Neural progenitor cell (in vitro differentiated cells): ENCODE data around the gene MR1. TPM values are rescaled to one million over a fixed set of nuclear protein-coding genes. Genes with fewer than 3 reads are reported as not detected.

Experiments
- DNase-seq: peaks from one replicate; pipeline ENCODE4 v3.0.0-alpha.2; 2016; ENCODE audit warnings: low spot score
- H2AFZ ChIP-seq: fragments of 200-600 bp; sonication (generic); replicated peaks from 2 replicates; pipeline ENCODE4 v1.6.1; 2016; ENCODE audit warnings: antibody characterized with exemption
- H3F3A ChIP-seq: fragments of 200-600 bp; sonication (generic); 2 replicates; pipeline ENCODE4 v1.6.1; 2016; ENCODE audit warnings: antibody characterized with exemption, low read depth
- H3K27ac ChIP-seq: fragments of 200-600 bp; sonication (generic); 2 replicates; pipeline ENCODE4 v1.5.1; 2016; ENCODE audit warnings: mild to moderate bottlenecking
- H3K27me3 ChIP-seq: fragments of 200-600 bp; sonication (generic); 2 replicates; pipeline ENCODE4 v1.6.1; 2016; ENCODE audit warnings: mild to moderate bottlenecking, moderate library complexity
- H3K36me3 ChIP-seq: fragments of 200-600 bp; sonication (generic); 2 replicates; pipeline ENCODE4 v1.5.1; 2016
- H3K4me1 ChIP-seq: fragments of 200-600 bp; sonication (generic); 2 replicates; pipeline ENCODE4 v1.6.1; 2016; ENCODE audit warnings: mixed run types
- H3K4me2 ChIP-seq: fragments of 200-600 bp; sonication (generic); 2 replicates; pipeline ENCODE4 v1.6.1; 2016
- H3K4me3 ChIP-seq: fragments of 200-600 bp; sonication (generic); 2 replicates; pipeline ENCODE4 v1.5.1; 2016
- H3K79me2 ChIP-seq: fragments of 200-600 bp; sonication (generic); 2 replicates; pipeline ENCODE4 v1.6.1; 2016; ENCODE audit warnings: low read depth
- H3K9ac ChIP-seq: fragments of 200-600 bp; sonication (generic); 2 replicates; pipeline ENCODE4 v1.6.1; 2016
- H3K9me3 ChIP-seq: fragments of 200-600 bp; sonication (generic); 2 replicates; pipeline ENCODE4 v1.5.1; 2016; ENCODE audit warnings: low read depth
- H4K20me1 ChIP-seq: fragments of 200-600 bp; sonication (generic); 2 replicates; pipeline ENCODE4 v1.6.1; 2016; ENCODE audit warnings: low read depth
- H3K27ac Mint-ChIP-seq: 3 replicates; pipeline ENCODE4 v1.8.0; 2021; ENCODE audit warnings: mixed read lengths
- H3K27me3 Mint-ChIP-seq: 2 replicates; pipeline ENCODE4 v1.8.0; 2022; ENCODE audit warnings: low read depth, mild to moderate bottlenecking, inconsistent platforms, moderate library complexity, mixed read lengths; ENCODE audit not compliant: insufficient read depth
- H3K36me3 Mint-ChIP-seq: 3 replicates; pipeline ENCODE4 v1.8.0; 2021; ENCODE audit warnings: mixed read lengths
- H3K4me1 Mint-ChIP-seq: 3 replicates; pipeline ENCODE4 v1.8.0; 2021; ENCODE audit warnings: mixed read lengths
- H3K4me3 Mint-ChIP-seq: 3 replicates; pipeline ENCODE4 v1.8.0; 2021; ENCODE audit warnings: mild to moderate bottlenecking, moderate library complexity, mixed read lengths
- H3K9me3 Mint-ChIP-seq: 3 replicates; pipeline ENCODE4 v1.8.0; 2020; ENCODE audit warnings: mixed read lengths
- CTCF ChIP-seq: fragments of 200-600 bp; sonication (generic); IDR thresholded peaks from 2 replicates; pipeline ENCODE4 v1.5.1; 2017; ENCODE audit warnings: antibody characterized with exemption, mild to moderate bottlenecking
- EZH2 ChIP-seq: fragments of 200-600 bp; sonication (generic); IDR thresholded peaks from 2 replicates; pipeline ENCODE4 v1.6.1; 2017; ENCODE audit warnings: antibody characterized with exemption, mild to moderate bottlenecking, moderate library complexity
- EZH2phosphoT487 ChIP-seq: fragments of 200-600 bp; sonication (generic); IDR thresholded peaks from 2 replicates; pipeline ENCODE4 v1.6.1; 2017; ENCODE audit warnings: antibody characterized with exemption
- total RNA-seq: library from RNA; depleted of rRNA; stranded (reverse); fragments of >200 nt; gene quantifications from 2 replicates; pipeline ENCODE4 v1.2.3, GENCODE V29; 2015; ENCODE audit warnings: low replicate concordance

The MR1 gene
- total RNA-seq, 1 donor from 2014 or later: not detected

DNA sequence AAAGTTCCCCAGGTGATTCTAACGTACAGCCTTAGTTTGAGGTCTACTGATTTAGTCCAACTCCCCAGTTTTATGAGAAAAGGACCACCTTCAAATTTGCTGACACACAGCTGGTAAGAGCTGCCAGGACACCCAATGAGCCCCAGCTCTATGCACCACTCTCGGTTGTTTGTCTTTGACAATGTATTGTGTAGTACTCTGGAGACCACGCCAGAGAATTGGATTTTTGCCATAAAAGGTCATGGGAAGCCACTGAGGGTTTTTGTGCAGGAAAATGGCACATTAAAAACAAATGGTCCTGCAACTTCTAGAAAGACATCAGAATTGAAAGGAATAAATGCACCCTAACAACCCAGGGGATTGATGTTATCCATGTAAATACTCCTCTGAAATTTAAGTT, 47.6 kb downstream of the MR1 start:
- no peak overlapping the region for H3K4me3 Mint-ChIP-seq
- Histone ChIP-seq H3K79me2 (no peaks in the 10 kb centered on the region), H3K36me3 (no peaks in the 10 kb centered on the region), H3F3A (peaks cover 10% of the 10 kb centered on the region), H3K27me3 (peaks cover 5% of the 10 kb centered on the region), H3K4me2 (no peak overlapping the region), H2AFZ (no peak overlapping the region), H3K9ac (no peak overlapping the region), H3K4me3 (no peak overlapping the region), H3K4me1 (peaks cover 20% of the 10 kb centered on the region), H3K9me3 (no peaks in the 10 kb centered on the region), H3K27ac (no peak overlapping the region), H4K20me1 (no peaks in the 10 kb centered on the region)
- H3K36me3 Mint-ChIP-seq: no peaks in the 10 kb centered on the region
- peaks cover 32% of the 10 kb centered on the region for H3K4me1 Mint-ChIP-seq
- TF ChIP-seq EZH2phosphoT487: no peak
- no peak for TF ChIP-seq EZH2
- no peak for TF ChIP-seq CTCF
- DNase-seq: no peak
- peaks cover 8% of the 10 kb centered on the region for H3K27me3 Mint-ChIP-seq
- H3K9me3 Mint-ChIP-seq: no peaks in the 10 kb centered on the region
- no peak overlapping the region for H3K27ac Mint-ChIP-seq

GRCh38 chr1:181083842-181084605, 50.2 kb downstream of the MR1 start:
- no peaks in the 10 kb centered on the region for H3K9me3 Mint-ChIP-seq
- no peaks in the 10 kb centered on the region for H3K36me3 Mint-ChIP-seq

DNA sequence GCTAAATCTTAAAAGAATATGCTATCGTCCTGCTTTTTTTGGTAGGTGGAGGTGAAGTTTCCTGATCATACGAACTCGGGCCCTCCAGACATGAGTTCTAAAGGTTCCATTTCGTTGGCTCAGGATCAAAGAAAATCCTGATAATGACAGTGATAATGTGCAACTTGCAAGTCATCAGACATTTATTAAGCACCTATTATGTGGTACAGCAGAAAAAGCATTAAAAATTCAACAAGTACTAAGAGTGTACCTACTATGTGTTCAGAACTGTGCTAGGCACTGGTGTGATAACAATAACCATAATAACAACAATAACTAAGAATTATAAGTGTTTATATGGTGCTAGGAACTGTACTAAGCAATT, 50.8 kb downstream of the MR1 start:
- Mint-ChIP-seq H3K27me3 (peaks cover 10% of the 10 kb centered on the region), H3K4me3 (no peak overlapping the region), H3K36me3 (no peaks in the 10 kb centered on the region), H3K9me3 (no peaks in the 10 kb centered on the region), H3K27ac (no peak overlapping the region), H3K4me1 (peaks cover 20% of the 10 kb centered on the region)
- Histone ChIP-seq H2AFZ (no peak overlapping the region), H3F3A (peaks cover 10% of the 10 kb centered on the region), H3K79me2 (peaks cover 7% of the 10 kb centered on the region), H4K20me1 (peaks cover 8% of the 10 kb centered on the region), H3K27me3 (peaks cover 20% of the 10 kb centered on the region), H3K27ac (no peak overlapping the region), H3K36me3 (no peaks in the 10 kb centered on the region), H3K4me1 (no peaks in the 10 kb centered on the region), H3K9me3 (no peaks in the 10 kb centered on the region), H3K4me3 (no peak overlapping the region), H3K4me2 (no peak overlapping the region), H3K9ac (no peak overlapping the region)
- TF ChIP-seq CTCF (no peak), EZH2 (no peak), EZH2phosphoT487 (no peak)
- DNase-seq: no peak

More at GRCh38 chr1:181083842-181084605, 50.2 kb downstream of the MR1 start:
- TF ChIP-seq CTCF: peak; percentile 50
- TF ChIP-seq EZH2: no peak
- DNase-seq: peak; percentile 69
- no peak overlapping the region for H3K4me3 Mint-ChIP-seq
- no peak overlapping the region for H3K4me2 ChIP-seq
- no peak overlapping the region for H3K27ac Mint-ChIP-seq
- H3K79me2 ChIP-seq: peaks cover 4% of the 10 kb centered on the region
- H2AFZ ChIP-seq: no peak overlapping the region
- no peaks in the 10 kb centered on the region for H3K4me1 ChIP-seq
- no peak overlapping the region for H3K27ac ChIP-seq
- peaks cover 10% of the 10 kb centered on the region for H3K27me3 Mint-ChIP-seq
- H3K4me3 ChIP-seq: no peak overlapping the region
- peaks cover 10% of the 10 kb centered on the region for H3F3A ChIP-seq
- H3K4me1 Mint-ChIP-seq: peaks cover 25% of the 10 kb centered on the region
- peaks cover 4% of the 10 kb centered on the region for H4K20me1 ChIP-seq
- no peaks in the 10 kb centered on the region for H3K36me3 ChIP-seq
- H3K27me3 ChIP-seq: peaks cover 20% of the 10 kb centered on the region
- no peak overlapping the region for H3K9ac ChIP-seq
- no peaks in the 10 kb centered on the region for H3K9me3 ChIP-seq
